CD4-positive, alpha-beta T cell treated with Interleukin-6 at 100 ng/mL for 8 hours (primary cell): ENCODE measurements around the gene PPFIA1.

Experiments used
- DNase-seq: peaks from one replicate; pipeline ENCODE4 v3.0.0-alpha.2; 2020; ENCODE audit warnings: mixed read lengths, low spot score

PPFIA1 gene

GRCh38 chr11:70270104-70270876, at the start of gene PPFIA1:
TSS of gene PPFIA1 (plus strand) at chr11:70270690. CDS start at chr11:70272173, 1,483 bp downstream.
- DNase-seq, result peak; percentile 94

GRCh38 chr11:70220920-70221319, 49.6 kb upstream of the PPFIA1 start:
- DNase-seq, result no peak

GRCh38 chr11:70225681-70226177, 44.8 kb upstream of the PPFIA1 start:
- no peak for DNase-seq

- no peak for DNase-seq
Measured at GRCh38 chr11:70226183-70226582, 44.3 kb upstream of the PPFIA1 start.

- no peak for DNase-seq
Measured at GRCh38 chr11:70226967-70227366, 43.5 kb upstream of the PPFIA1 start.

- no peak for DNase-seq
Measured at GRCh38 chr11:70229737-70230136, 40.8 kb upstream of the PPFIA1 start.

- DNase-seq, result no peak
Measured at GRCh38 chr11:70230151-70230839, 40.2 kb upstream of the PPFIA1 start.

- DNase-seq, result no peak
Measured at GRCh38 chr11:70230840-70231710, 39.4 kb upstream of the PPFIA1 start.

- DNase-seq, result no peak
Measured at GRCh38 chr11:70233034-70233433, 37.5 kb upstream of the PPFIA1 start.

- no peak for DNase-seq
Measured at GRCh38 chr11:70233511-70233934, 37.0 kb upstream of the PPFIA1 start.

- no peak for DNase-seq
Measured at GRCh38 chr11:70233962-70234361, 36.5 kb upstream of the PPFIA1 start.

- DNase-seq, result no peak
Measured at GRCh38 chr11:70240337-70240736, 30.2 kb upstream of the PPFIA1 start.

GRCh38 chr11:70241709-70242108, 28.8 kb upstream of the PPFIA1 start:
- DNase-seq, result no peak

- no peak for DNase-seq
Measured at GRCh38 chr11:70242885-70243284, 27.6 kb upstream of the PPFIA1 start.

- no peak for DNase-seq
Measured at GRCh38 chr11:70243912-70244652, 26.4 kb upstream of the PPFIA1 start.

- DNase-seq, result no peak
Measured at GRCh38 chr11:70244698-70245097, 25.8 kb upstream of the PPFIA1 start.

GRCh38 chr11:70246196-70246595, 24.3 kb upstream of the PPFIA1 start:
- no peak for DNase-seq

GRCh38 chr11:70247042-70247709, 23.3 kb upstream of the PPFIA1 start:
- no peak for DNase-seq

- no peak for DNase-seq
Measured at GRCh38 chr11:70247710-70248072, 22.8 kb upstream of the PPFIA1 start.

GRCh38 chr11:70250876-70251658, 19.4 kb upstream of the PPFIA1 start:
- no peak for DNase-seq
